Right lobe of liver (tissue), 6 donors: ENCODE data around the gene ELMO1. TPM values are rescaled to one million over a fixed set of nuclear protein-coding genes. Genes with fewer than 3 reads are reported as not detected.

Experiments
- ATAC-seq, 4 donors: fragments of 200-7000 bp; cut with Tn5 transposase; one replicate each; pipeline ENCODE4 v1.9.1; 2020; ENCODE audit warnings: mild to moderate bottlenecking in 4 of 4, moderate library complexity in 4 of 4
- DNase-seq, 3 donors: peaks; one replicate each; pipeline ENCODE4 v3.0.0-alpha.2; 2020
- H3K27ac ChIP-seq, 3 donors: fragments of 200-600 bp; one replicate each; pipeline ENCODE4 v1.8.0; 2022
- H3K27me3 ChIP-seq, 2 donors: fragments of 200-600 bp; one replicate each; pipeline ENCODE4 v1.8.0; 2022
- H3K36me3 ChIP-seq, 4 donors: fragments of 200-600 bp; sonication (generic) in 1 of 4; one replicate each; pipeline versions ENCODE4 v1.5.1 to v1.8.0; 2017 to 2022; ENCODE audit warnings: control low read depth in 1 of 4
- H3K4me1 ChIP-seq, 4 donors: fragments of 200-600 bp; sonication (generic) in 1 of 4; one replicate each; pipeline versions ENCODE4 v1.5.1 to v1.8.0; 2017 to 2022; ENCODE audit warnings: control low read depth in 1 of 4
- H3K4me3 ChIP-seq, 3 donors: fragments of 200-600 bp; one replicate each; pipeline ENCODE4 v1.8.0; 2022
- H3K9me3 ChIP-seq, 4 donors: fragments of 200-600 bp; sonication (generic) in 1 of 4; one replicate each; pipeline versions ENCODE4 v1.5.1 to v1.8.0; 2017 to 2022; ENCODE audit warnings: control low read depth in 1 of 4
- CTCF ChIP-seq, 4 donors: fragments of 200-600 bp in 3 of 4; fragments of 450-650 bp in 1 of 4; IDR thresholded peaks; one replicate each; pipeline versions ENCODE4 v1.5.1 to v1.8.0; 2016 to 2022; ENCODE audit warnings: antibody characterized with exemption in 4 of 4, mild to moderate bottlenecking in 2 of 4
- POLR2A ChIP-seq: fragments of 450-650 bp; IDR thresholded peaks from one replicate; pipeline ENCODE4 v1.6.1; 2017; ENCODE audit warnings: antibody characterized with exemption, mild to moderate bottlenecking
- WGBS: methylation state at CpG from one replicate; pipeline ENCODE4 v1.1.6; 2018; ENCODE audit warnings: low coverage, low lambda C conversion rate; ENCODE audit not compliant: insufficient coverage; ENCODE audit errors: missing lambda C conversion rate; 5-methylcytosine and 5-hydroxymethylcytosine counted together
- intact Hi-C, 2 donors: fragments of 100-400 bp; cut with DNase I; formaldehyde crosslinking; loops; one replicate each; pipeline versions ENCODE4 v1.11.2 to v1.14.1; 2022
- total RNA-seq, 6 experiments: library from RNA; depleted of rRNA in 2 of 6; stranded (reverse); fragments of >200 nt in 2 of 6; fragmentation: NEBNext Ultra II Directional in 3 of 6; extraction: Animal tissue kit (Norgen Biotek cat#: 25700) in 3 of 6; gene quantifications; one replicate each; pipeline versions ENCODE4 v1.1.0 to v1.2.4, GENCODE V29; 2016 to 2023
- donor health status: DM: no; HTN: yes; CAD: no.
- donor health status: DM: no; HTN: no; CAD: no.
- donor health status: DM: no; HTN: no; CAD: no.
- donor health status: DM: no; HTN: yes; CAD: no.
- donor health status: DM: no; HTN: yes; CAD: no.

Gene ELMO1
- total RNA-seq, 6 experiments from 2014 or later = 18.4 to 55.4 (median 25.1) TPM

DNA sequence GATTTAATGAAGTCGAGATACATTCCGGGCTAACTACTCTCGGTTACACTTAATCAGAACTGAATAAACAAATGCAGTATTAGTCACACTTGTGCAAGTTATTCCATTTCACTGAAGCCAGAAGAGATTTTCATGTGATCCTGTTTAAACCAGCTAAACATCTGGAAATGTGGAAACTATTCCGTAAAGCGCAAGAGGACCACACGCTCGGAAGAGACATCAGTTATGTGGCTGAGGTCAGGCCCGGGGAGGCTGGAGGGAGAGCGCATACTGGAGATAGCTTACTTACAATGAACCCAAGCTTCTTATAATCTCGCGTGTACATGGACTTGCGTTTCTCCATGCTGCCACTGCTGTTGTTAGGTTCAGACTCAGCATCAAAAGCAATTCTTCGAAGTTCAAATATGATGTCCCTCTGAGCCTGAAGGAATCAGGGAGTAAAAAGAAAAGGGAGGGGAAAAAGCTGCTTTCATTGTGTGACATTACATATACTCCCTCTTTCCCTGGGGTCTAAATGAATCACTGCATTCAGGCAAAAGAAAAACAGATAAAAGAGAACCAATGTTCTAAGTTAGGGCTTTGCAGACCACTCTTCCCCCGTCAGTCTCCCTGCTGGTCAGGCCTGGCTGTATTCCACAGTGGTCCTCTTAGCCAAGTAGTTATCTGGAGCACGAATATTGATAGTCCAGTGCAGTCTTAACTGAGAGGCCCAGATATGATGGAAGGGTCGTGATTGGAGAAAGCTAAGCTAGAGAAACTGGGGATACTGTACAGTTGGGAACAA lies 237.4 kb downstream of the ELMO1 start:
- Histone ChIP-seq H3K4me1 (peaks cover 0 to 16% (median 9%) of the 10 kb centered on the region in 4 donors), H3K27me3 (no peaks in the 10 kb centered on the region), H3K9me3 (no peaks in the 10 kb centered on the region), H3K36me3 (peaks cover 0 to 13% (median 0%) of the 10 kb centered on the region in 4 donors), H3K4me3 (no peak overlapping the region), H3K27ac (no peak overlapping the region)
- TF ChIP-seq CTCF (IDR thresholded peaks at IDR 0.05) (no peak), POLR2A (no peak)
- peak in 1 of 4 donors; percentile 50 for ATAC-seq
- 70% methylated on average over 14 of the region's 16 CpGs for WGBS
- intact Hi-C loops = no loop called here
- DNase-seq = no peak

- peaks cover 0 to 15% (median 0%) of the 10 kb centered on the region in 4 donors for H3K36me3 ChIP-seq
- H3K27me3 ChIP-seq = no peaks in the 10 kb centered on the region
- intact Hi-C loops = no loop called here
- no peaks in the 10 kb centered on the region for H3K9me3 ChIP-seq
- TF ChIP-seq POLR2A (no peak), CTCF (IDR thresholded peaks at IDR 0.05) (no peak)
- WGBS = 72% methylated on average over 3 of the region's 3 CpGs
- H3K4me3 ChIP-seq = no peak overlapping the region
- peak in 2 of 4 donors; percentile 6 to 7 for ATAC-seq
- peaks cover 0 to 16% (median 9%) of the 10 kb centered on the region in 4 donors for H3K4me1 ChIP-seq
- peak overlapping the region; percentile 47 to 56 (median 48) for H3K27ac ChIP-seq
- DNase-seq = no peak
Observed at GRCh38 chr7:37209195-37209594, 239.5 kb downstream of the ELMO1 start.

GRCh38 chr7:37208528-37208927 lies 240.1 kb downstream of the ELMO1 start:
- no peaks in the 10 kb centered on the region for H3K9me3 ChIP-seq
- peak overlapping the region; percentile 47 to 56 (median 48) for H3K27ac ChIP-seq
- DNase-seq = peak in 2 of 3 donors; percentile 61 to 84
- intact Hi-C loops = no loop called here
- no peak overlapping the region for H3K4me3 ChIP-seq
- TF ChIP-seq POLR2A (no peak), CTCF (IDR thresholded peaks at IDR 0.05) (peak; percentile 12 to 71 (median 45))
- H3K36me3 ChIP-seq = peaks cover 0 to 21% (median 0%) of the 10 kb centered on the region in 4 donors
- H3K27me3 ChIP-seq = no peaks in the 10 kb centered on the region
- peak; percentile 94 to 98 (median 98) for ATAC-seq
- peaks cover 0 to 16% (median 9%) of the 10 kb centered on the region in 4 donors for H3K4me1 ChIP-seq
- WGBS = 1% methylated on average over 5 of the region's 5 CpGs

DNA sequence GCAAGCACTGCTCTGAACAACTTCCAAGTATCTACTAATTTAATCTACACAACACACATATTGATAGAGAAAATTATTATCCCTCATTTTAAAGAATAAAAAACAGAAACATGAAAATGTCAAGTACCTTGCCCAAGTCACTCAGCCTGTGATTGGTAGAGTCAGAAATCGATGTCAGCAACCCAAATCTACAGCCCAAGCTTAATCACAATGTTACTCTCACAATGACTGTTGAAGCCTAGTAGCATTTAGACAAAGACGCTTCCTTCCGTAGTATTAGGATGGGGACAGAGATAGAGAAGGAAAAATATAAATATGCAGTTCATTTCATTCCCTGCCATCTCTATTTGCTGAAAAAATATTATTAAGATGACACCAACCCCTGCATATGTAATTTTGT lies 242.5 kb downstream of the ELMO1 start:
- Histone ChIP-seq H3K27me3 (no peaks in the 10 kb centered on the region), H3K36me3 (peaks cover 0 to 13% (median 0%) of the 10 kb centered on the region in 4 donors), H3K4me1 (peaks cover 0 to 19% (median 11%) of the 10 kb centered on the region in 4 donors), H3K4me3 (no peak overlapping the region), H3K9me3 (no peaks in the 10 kb centered on the region), H3K27ac (no peak overlapping the region)
- ATAC-seq (no peak), DNase-seq (no peak)
- intact Hi-C loops = no loop called here
- WGBS = 85% methylated on average over 3 of the region's 3 CpGs
- TF ChIP-seq POLR2A (no peak), CTCF (IDR thresholded peaks at IDR 0.05) (no peak)
